C1 segment of cervical spinal cord (tissue), 14 donors: ENCODE measurements around the gene MRPS2.
"Not testable (repeated sequence)": the region's sequence is repeated elsewhere in the genome, so short reads cannot be mapped to it uniquely, and the experiment has no call there.

Experiments
- DNase-seq, 14 donors: peaks; one replicate each; lab custom pipeline; 2025; lab: John Stamatoyannopoulos, UW

The MRPS2 gene

GRCh38 chr9:135499326-135500070 lies 984 bp upstream of the MRPS2 start:
- peak; percentile 15 to 95 (median 86) for DNase-seq

- DNase-seq, result no peak
Observed at GRCh38 chr9:135500071-135500524, 384 bp upstream of the MRPS2 start.

- DNase-seq, result no peak
Observed at GRCh38 chr9:135501261-135502167, 1.0 kb downstream of the MRPS2 start.

GRCh38 chr9:135502168-135502872 lies 1.8 kb downstream of the MRPS2 start:
- no peak for DNase-seq

- DNase-seq, result no peak
Observed at GRCh38 chr9:135502873-135503321, 2.4 kb downstream of the MRPS2 start.

- no peak for DNase-seq
Observed at GRCh38 chr9:135503371-135504261, 3.1 kb downstream of the MRPS2 start.

- peak in 9 of 14 donors; percentile 10 to 46 (median 29) for DNase-seq
Observed at GRCh38 chr9:135504262-135505243, 4.1 kb downstream of the MRPS2 start.

- DNase-seq, result no peak
Observed at GRCh38 chr9:135505406-135506187, 5.1 kb downstream of the MRPS2 start.

- DNase-seq, result no peak
Observed at GRCh38 chr9:135506327-135507103, 6.0 kb downstream of the MRPS2 start.

- no peak for DNase-seq
Observed at GRCh38 chr9:135507104-135508035, 6.9 kb downstream of the MRPS2 start.

GRCh38 chr9:135508211-135508820 lies 7.8 kb downstream of the MRPS2 start:
- DNase-seq, result no peak

GRCh38 chr9:135509458-135509857 lies 9.0 kb downstream of the MRPS2 start:
- no peak for DNase-seq

GRCh38 chr9:135512241-135512603 lies 11.7 kb downstream of the MRPS2 start:
- DNase-seq, result no peak

- no peak for DNase-seq
Observed at GRCh38 chr9:135512904-135513303, 12.4 kb downstream of the MRPS2 start.

- DNase-seq, result no peak
Observed at GRCh38 chr9:135513351-135513846, 12.9 kb downstream of the MRPS2 start.

- not testable (repeated sequence) for DNase-seq
Observed at GRCh38 chr9:135513906-135514305, 13.4 kb downstream of the MRPS2 start.
